Measurements from ENCODE around the gene ZNF302. TPM values are rescaled to one million over a fixed set of nuclear protein-coding genes. Genes with fewer than 3 reads are reported as not detected.
A peak's percentile ranks its signal among the peaks of the same experiment; 100 is the strongest.
"Not testable (repeated sequence)": the region's sequence is repeated elsewhere in the genome, so short reads cannot be mapped to it uniquely, and the experiment has no call there.

ZNF302 gene
- total RNA-seq, 1 donor from 2014 or later = 28.8 TPM

DNA sequence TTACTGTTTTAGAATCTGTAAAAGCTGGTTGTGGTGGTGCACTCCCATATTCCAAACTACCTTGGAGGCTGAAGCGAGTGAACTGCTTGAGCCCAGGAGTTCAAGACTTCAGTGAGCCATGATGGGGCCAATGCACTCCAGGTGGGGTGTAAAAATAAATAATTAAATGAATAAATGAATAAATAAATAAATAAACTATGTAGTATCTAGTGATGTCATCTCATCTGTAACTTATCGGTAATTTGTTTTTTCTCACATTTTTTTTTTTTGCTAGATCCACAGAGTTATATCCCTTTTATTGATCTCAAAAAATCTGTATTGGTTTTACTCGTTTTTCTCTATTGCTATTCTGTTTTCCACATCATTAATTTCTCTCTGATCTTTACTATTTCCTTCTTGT lies 5.5 kb upstream of the ZNF302 start:
- DNase-seq (ENCODE audit: low spot score) = no peak

DNA sequence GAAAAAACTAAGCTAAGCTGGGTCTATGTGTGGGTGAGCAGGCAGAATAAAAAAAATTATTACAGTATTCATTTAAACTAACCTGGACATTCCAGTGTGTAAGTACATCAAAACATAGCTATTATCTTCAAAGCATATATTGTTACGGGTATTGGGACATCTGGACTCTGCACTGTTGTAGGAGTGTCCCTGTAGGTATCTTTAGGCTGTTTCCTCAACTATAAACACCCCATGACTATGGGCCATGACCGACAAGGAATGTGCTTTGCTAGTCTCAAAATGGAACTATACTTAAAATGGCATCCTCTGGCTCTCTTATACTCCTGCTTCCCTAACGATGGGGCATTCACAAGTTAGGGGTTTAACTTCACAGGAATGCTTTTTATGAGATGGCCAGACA lies 3.9 kb upstream of the ZNF302 start:
- no peak for DNase-seq (ENCODE audit: low spot score)

DNA sequence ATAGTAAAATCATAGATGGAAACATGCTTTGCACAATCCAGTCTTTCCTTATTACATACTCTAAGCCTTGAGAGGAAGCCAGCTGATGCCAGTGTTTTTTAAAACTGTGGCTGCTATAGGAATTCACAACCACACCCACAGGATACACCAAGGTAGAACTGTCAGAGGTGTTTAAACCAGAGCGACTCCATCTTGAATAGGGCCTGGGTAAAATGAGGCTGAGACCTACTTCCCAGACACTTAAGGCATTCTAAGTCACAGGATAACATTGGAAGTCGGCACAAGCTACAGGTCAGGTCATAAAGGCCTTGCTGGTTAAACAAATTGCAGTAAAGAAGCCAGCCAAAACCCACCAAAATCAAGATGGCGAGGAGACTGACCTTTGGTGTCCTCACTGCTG lies 2.2 kb upstream of the ZNF302 start:
- no peak for DNase-seq (ENCODE audit: low spot score)

DNA sequence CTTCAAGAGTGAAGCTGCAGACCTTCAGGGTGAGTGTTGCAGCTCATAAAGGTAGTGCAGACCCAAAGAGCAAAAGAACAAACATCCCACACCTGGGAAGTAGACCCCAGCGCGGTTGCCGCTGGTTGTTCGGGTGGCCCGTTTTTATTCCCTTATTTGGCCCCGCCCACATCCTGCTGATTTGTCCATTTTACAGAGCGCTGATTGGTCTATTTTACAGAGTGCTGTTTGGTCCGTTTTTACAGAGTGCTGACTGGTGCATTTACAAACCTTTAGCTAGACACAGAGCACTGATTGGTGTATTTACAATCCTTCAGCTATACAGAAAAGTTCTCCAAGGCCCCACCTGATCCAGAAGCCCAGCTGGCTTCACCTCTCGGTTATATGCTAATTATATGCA lies 1.6 kb upstream of the ZNF302 start:
- no peak for DNase-seq (ENCODE audit: low spot score)

DNA sequence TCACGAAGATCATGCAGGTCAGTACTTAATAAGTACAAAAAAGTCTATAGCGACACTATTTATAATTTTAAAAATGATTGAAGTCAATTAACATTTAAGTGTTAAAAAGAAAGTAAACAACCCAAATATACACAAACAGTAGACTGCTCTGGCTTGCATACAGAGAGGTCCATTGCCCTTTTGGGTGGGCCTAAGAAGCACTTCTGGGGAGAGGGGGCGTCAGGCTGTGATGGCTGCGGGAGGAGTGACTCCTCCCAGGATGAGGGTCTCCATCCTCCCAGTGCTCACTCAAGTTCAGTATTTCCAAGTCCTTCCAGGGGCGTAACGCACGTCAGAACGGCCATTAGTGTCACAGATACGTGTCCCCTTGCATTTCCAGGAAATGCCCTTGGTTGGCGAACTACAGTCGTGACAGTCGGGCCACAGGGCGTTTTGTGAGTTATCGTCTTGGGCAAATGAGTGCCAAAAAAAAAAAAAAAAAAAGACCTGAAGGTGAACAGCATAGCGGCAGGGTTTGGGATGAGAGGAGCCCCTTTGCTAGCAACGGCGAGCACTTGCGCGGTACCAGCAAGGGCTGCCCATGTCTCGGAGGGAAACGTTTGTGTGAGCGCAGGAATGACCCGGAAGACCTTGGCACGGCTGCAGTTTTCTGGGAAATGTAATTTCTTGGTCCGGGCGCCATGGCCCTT lies 637 bp upstream of the ZNF302 start, which contains the start of gene SCGB2B2:
SCGB2B2 (minus strand) TSS at position 463 of the 689 bp plus-strand sequence. CDS start 82,596 bp downstream, outside the sequence.
- no peak for DNase-seq (ENCODE audit: low spot score)

DNA sequence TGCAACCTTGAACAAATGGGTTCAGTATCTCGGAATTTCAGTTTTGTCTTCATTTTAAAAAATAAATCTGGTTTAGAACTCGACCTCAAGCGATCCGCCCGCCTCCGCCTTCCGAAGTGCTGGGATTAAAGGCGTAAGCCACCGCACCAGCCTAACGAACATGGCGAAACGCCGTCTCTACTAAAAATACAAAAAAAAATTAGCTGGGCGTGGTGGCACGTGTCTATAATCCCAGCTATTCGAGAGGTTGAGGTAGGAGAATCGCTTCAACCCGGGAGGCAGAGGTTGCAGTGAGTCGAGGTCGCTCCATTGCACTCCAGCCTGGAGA lies 571 bp downstream of the ZNF302 start:
- no peak for DNase-seq (ENCODE audit: low spot score)

DNA sequence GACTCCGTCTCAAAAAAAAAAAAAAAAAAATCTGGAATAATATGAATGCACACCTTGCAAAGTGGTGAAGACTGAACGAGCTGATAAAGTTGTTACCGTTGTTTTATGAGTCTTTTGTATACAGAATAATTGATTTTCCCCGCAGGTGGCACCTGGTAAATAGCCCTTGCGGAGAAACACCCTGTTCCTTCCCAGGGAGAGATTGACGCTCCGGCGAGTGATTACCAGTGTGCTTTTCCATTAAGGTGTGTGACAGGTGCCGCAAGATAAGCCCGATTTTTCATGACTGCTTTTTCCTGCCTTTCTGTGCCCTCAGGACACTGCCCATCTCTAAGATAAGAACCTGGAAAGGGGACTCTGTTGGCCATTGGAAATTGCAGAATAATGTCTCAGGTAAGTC lies 943 bp downstream of the ZNF302 start:
- DNase-seq (ENCODE audit: low spot score) = no peak

DNA sequence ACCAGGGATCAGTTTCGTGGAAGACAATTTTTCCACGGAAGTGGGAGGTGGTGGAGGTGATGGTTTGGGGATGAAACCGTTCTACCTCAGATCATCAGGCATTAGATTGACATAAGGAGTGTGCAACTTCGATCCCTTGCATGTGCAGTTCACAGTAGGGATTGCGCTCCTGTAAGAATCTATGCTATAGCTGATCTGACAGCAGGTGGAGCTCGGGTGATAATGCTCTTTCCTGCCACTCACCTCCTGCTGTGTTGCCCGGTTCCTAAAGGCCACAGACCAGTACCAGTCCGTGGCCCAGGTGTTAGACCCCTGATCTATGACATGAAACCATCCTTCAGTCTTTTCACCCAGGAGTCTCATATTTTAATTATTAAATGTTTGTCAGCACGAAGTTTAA lies 4.0 kb downstream of the ZNF302 start:
- DNase-seq (ENCODE audit: low spot score) = no peak

DNA sequence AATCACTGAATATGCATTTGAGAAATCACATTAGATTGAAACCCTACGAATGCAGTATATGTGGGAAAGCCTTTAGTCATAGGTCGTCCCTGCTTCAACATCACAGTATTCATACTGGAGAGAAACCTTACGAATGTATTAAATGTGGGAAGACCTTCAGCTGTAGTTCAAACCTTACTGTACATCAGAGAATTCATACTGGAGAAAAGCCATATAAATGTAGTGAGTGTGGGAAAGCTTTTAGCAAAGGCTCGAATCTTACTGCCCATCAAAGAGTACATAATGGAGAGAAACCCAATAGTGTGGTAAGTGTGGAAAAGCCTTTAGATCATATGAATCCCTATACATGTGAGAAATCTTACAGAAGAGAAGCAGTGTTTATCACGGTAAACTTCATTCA lies 7.8 kb downstream of the ZNF302 start:
- not testable (repeated sequence) for DNase-seq (ENCODE audit: low spot score)

DNA sequence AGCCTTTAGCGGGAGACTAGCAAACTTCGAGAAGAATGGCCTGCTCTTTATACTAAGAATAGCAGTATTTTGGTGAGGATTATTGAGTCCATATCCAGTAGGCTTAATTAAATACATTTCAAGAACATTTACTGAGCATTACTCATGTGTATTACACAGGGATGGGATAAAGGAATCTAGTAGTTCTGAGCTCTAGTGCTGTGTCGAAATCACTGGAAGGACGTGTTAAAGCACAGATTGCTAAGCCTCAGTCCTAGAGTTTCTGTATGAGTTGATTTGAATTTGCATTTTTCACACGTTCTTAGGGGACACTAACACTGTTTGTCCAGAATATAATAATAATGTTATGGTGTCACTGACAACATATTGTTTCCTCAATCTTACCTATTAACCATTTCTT lies 9.0 kb downstream of the ZNF302 start:
- no peak for DNase-seq (ENCODE audit: low spot score)

DNA sequence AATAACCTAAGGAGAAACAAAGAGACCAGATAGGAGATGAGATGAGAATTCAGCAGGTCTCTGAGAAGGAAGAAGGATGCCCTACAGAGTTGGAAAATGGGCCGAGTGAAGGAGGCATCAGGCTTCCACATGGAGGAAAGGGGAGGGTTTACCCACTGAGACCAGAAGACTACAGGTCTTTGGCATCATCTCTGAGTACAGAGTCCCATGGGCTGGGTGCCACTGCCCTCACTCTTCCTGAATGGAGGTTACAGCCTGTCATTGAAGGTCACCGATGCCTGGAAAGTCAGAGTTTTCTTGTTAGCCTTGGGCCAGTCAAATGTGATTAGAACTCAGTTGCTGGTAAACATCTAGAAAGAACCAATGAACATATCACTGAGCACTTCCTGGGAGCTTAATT lies 9.9 kb downstream of the ZNF302 start:
- no peak for DNase-seq (ENCODE audit: low spot score)

DNA sequence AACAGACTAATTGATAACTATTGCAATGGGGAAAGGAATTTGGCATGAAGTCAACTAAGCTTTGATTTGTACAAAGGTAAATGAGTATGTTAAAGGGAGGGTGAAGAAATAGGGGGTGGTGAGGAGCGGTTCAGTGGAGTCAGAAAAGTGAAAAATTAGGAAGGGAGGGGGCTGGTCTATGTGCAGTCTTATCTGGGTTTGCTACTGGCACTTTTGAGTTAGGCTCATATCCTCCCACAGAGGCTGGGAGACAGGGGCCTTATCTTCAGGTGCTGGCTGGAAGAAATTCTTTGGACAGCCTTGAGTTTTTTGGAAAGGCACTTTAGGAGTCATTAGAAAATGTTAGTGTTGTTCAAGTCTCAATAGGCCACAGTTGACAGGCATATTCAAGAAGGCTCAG lies 11.1 kb downstream of the ZNF302 start:
- no peak for DNase-seq (ENCODE audit: low spot score)

DNA sequence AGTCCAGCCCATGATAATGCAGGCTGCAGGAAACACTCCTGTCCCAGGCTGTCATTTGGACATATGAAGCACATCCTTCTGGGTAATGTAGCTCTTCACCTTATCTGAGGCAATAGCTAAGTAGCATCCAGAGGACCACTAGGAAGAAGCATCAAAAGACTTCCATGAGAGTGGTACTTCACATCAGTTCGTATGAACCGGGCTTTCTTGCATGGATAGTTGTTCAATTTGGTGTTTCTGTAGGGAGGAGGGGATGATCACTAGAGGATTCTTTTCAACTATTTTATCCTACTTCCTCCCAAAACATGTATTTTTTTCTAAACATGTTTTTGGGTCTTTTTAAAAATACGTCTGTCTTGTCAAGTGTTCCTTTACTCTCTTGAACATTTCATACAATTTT lies 12.9 kb downstream of the ZNF302 start:
- no peak for DNase-seq (ENCODE audit: low spot score)

DNA sequence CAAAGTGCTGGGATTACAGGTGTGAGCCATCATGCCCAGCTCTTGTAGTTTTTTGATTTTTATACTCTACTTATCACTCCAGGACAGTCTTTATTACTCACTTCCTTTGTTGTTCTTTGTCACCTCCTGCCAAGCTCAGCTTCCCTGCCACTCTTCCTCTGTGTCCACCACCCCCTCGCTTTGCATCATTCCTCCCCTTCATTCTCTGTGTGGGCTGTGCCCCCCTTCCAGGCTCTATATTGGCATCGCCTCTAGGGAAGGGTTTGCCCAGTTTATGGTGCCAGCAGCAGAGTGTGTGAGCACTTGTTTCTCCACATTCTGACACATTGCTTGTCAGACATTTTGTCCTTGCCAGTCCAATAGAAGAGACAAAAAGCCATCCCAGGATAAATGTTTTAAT lies 15.1 kb downstream of the ZNF302 start:
- DNase-seq (ENCODE audit: low spot score) = no peak

DNA sequence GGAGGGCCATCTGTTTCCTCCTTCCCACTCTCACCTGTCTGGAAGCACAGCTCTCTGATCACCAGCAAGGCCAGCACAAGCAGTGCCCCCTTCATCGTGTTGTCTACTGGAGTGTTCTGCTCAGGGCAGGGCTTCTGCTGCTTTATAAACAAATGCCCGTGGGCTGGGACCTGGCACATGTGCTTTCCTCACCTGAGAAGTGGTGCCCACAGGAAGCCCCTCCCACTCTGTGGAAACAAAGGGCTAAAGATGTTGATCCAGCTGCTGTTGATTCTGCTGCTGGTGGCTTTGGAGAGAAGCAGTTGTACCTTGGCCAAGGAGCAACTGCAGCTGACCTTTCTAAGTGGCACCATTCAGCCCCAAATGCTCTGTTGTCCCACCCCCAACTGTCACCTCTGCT lies 30.2 kb downstream of the ZNF302 start:
- no peak for DNase-seq (ENCODE audit: low spot score)

DNA sequence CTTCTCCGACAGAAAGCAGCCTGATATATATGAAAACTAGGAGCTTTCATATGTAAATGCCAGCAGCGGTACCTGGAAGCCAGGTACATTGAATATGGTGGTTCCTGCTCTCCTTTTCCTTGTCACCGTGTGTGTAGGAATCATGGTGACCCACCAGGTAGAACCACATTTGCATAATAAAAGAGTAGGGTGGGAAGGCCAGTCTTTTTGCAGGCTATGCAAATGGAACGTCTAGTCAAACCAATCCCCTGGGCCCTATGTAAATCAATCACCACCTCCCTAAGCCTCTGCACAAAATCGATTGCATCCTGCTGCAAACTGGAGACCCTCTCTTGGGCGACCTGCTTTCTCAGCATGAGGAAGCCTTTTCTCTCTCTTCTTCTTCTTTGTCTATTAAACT lies 34.4 kb downstream of the ZNF302 start:
- no peak for DNase-seq (ENCODE audit: low spot score)

DNA sequence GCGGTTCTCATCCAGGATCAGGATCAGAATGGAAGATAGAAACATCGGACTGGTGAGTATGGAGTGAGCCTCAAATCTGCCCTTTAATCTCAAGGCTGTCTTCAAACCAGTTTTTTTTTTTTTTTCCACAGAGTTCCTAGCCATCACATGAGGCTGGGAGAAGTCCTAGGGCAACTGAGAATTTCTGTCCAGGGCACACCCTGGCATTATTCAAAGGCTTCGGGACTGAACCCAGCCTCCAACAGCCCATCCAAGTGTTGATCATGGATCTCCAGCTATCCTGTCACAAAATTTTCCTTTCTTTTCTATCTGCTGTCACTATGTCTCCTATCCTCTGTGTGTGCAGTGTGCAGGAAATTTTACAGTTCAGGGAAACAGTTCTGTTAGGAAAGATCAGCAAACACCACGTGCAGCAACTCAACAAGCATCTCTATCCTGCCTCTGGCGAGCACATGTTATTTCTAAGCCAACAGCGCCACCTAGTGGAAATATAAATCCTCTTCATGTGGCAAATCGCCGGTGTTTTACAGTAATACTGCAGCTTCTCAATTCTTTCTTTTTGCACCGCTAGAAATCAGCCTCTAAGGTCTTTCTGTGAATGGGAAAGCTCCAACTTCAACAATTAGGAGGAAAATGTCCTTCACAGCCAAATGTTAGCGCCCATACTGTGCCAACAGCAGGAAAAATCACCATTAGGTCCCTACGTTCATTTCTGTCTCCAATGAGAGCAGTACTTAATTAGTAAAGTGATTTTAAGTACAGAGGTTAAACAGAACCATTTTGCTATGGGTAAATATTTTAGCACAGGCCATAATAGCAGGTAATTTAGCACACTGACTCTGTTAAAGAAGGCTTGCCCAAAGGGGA lies 35.1 kb downstream of the ZNF302 start:
- peak; percentile 76 for DNase-seq (ENCODE audit: low spot score)

DNA sequence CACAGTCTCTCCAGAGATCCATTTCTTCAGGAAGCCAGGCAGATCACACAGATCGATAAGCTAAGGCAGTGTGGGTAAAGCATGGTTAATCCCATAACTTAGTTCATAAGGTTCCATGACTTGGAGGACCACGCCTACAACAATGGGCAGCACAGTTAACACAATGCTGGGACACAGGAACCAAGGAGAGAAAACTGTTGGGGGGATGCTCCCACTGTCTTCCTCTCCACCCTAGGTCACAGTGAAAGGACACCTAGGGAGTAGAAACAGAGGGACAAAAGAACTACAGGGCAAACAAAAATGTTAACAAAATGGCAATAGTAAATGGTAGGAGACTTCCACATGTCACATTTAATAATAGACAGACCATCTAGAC lies 35.8 kb downstream of the ZNF302 start:
- DNase-seq (ENCODE audit: low spot score) = no peak

DNA sequence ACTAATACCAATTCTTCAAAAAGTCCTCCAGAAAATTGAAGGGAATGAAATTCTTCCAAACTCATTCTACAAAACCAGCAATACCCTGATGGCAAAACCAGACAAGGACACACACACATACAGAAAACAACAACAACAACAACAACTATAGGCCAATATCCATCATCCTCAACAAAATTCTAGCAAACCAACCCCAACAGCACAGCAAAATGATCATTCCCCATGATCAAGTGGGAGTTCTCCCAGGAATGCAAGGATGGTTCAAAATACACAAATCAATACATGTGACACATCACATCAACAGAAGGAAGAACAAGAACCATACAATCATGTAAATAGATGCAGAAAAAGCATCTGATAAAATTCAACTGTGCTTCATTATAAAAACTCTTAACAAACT lies 37.9 kb downstream of the ZNF302 start:
- no peak for DNase-seq (ENCODE audit: low spot score)

DNA sequence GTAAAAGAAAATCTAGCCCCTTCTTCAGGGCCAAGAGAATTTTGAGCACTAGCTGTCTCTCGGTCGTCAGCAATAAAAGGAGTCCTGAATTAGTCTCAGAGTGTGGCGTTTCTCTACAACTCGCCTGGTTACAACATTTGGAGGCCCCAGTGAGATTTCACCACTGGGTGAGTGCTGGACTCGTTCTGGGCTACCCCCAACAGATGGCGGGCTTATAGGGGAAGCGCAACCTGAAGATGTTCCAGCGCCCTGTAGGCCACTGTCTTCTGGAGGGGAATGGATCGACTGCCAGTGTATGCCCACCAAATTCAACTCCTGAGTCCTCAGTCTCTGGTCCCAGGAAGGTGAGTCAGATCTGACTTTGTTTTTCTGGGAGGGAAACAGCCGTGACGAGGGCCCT lies 44.9 kb downstream of the ZNF302 start:
- DNase-seq (ENCODE audit: low spot score) = no peak

DNA sequence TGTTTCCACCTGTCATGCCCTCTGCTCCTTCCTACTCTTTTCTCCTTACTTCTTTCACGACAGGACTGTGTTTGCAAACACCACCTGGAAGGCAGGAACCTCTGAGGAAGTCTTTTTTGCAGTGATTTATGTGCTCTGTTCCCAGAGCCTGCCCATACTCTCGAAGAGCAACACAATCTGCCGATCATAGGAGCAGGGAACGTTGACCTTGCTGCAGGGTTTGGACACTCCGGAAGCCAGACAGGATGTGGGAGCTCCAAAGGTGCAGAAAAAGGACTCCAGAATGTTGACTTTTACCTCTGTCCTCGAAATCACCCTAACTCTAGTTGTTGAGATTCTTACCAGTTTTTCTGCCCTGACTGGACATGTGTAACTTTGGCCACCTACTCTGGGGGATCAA lies 47.9 kb downstream of the ZNF302 start:
- DNase-seq (ENCODE audit: low spot score) = no peak

DNA sequence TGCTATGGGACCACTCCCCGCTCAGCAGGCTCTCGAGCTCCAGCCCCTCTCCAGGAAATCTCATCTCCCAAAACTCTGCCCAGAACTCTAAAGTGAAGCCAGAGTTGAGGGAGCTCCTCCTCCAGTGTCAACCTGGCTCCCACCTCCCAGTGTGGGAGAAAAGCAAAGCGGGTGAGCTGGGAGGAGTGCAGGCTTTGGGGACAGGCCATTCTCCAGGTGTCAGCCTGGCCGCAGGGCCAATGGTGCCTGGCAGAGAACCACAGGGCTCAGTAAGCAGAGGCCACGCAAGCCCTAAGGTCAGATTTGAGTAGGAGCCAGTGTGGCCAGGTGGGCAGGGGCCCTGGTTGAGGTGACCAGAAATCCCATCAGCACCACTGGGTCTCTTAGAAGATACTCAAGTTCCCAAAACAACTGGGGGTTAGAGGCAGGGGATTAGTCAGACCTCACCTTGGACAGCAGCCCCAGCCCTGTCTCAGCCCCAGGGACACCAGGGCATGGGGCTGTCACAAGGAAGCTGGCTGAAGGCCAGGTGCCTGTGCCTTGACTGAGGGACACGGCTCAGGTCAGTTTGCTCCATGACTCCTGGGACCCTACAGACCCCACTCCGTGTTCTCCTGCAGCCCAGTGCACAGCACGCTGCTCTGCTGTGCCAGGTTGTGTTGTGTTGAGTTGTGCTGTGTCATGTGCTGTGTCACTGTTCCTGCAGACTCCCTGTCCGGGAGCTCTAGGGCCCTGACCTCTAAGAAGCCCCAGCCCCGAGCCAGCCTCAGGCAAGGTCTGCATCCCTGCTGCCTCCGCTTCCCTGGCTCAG lies 53.7 kb downstream of the ZNF302 start:
- no peak for DNase-seq (ENCODE audit: low spot score)

DNA sequence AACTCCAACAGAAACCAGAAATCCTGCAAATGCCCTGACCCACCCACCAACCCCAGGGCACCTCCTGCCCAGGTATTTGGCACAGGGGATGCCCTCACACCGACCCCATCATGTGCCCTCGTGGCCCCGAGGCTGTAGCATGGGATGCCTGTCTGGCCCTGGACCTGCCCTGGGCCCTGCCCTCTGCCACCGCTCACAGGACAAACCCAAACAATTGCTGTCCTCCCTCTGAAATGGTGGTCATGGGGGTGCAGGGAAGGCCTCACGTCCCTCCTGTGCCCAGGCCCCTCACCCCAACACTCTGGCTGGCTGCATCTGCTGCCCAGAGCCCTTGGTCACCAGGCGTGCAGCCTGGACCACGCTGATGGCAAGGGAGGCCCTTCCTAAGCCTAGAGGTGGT lies 54.5 kb downstream of the ZNF302 start:
- no peak for DNase-seq (ENCODE audit: low spot score)

Data from mucosa of gallbladder (tissue), 1 donor.